Kidney (tissue), 14 donors: ENCODE measurements around the gene FAM13C. TPM values are rescaled to one million over a fixed set of nuclear protein-coding genes. Genes with fewer than 3 reads are reported as not detected.
A peak's percentile ranks its signal among the peaks of the same experiment; 100 is the strongest.

ENCODE experiments used
- DNase-seq, 5 donors: peaks; one replicate each; pipeline ENCODE4 v3.0.0-alpha.2; 2013 to 2020
- FAIRE-seq: peaks from 2 replicates; lab custom pipeline; 2012; peaks lifted over from hg19 to GRCh38; lab: Jason Lieb, UNC
- H3K27ac ChIP-seq, 2 donors: one replicate each; pipeline ENCODE4 v1.7.0; 2013; ENCODE audit warnings: low read depth in 2 of 2, low read length in 2 of 2, inconsistent platforms in 1 of 2
- H3K27me3 ChIP-seq: one replicate; pipeline ENCODE4 v1.7.1; 2013; ENCODE audit warnings: low read length, inconsistent platforms; ENCODE audit not compliant: control insufficient read depth, insufficient read depth
- H3K36me3 ChIP-seq, 3 donors: one replicate each; pipeline versions ENCODE4 v1.7.0 to v1.7.1; 2013; ENCODE audit warnings: low read length in 3 of 3, control low read depth in 1 of 3, inconsistent platforms in 1 of 3; ENCODE audit not compliant: insufficient read depth in 3 of 3, control insufficient read depth in 2 of 3
- H3K4me1 ChIP-seq, 3 donors: one replicate each; pipeline versions ENCODE4 v1.7.0 to v1.7.1; 2013; ENCODE audit warnings: low read length in 3 of 3, inconsistent platforms in 1 of 3, low read depth in 1 of 3; ENCODE audit not compliant: control insufficient read depth in 2 of 3, insufficient read depth in 2 of 3
- H3K4me3 ChIP-seq, 3 donors: one replicate each; pipeline versions ENCODE4 v1.7.0 to v1.8.1; 2013; ENCODE audit warnings: low read length in 3 of 3, control low read depth in 1 of 3, inconsistent platforms in 1 of 3
- H3K9ac ChIP-seq, 3 donors: one replicate each; pipeline versions ENCODE4 v1.7.0 to v1.7.1; 2013; ENCODE audit warnings: low read length in 3 of 3, control low read depth in 1 of 3, inconsistent platforms in 1 of 3
- H3K9me3 ChIP-seq, 3 donors: one replicate each; pipeline versions ENCODE4 v1.7.0 to v1.7.1; 2013; ENCODE audit warnings: low read length in 3 of 3, control low read depth in 1 of 3, inconsistent platforms in 1 of 3; ENCODE audit not compliant: control insufficient read depth in 2 of 3, insufficient read depth in 1 of 3
- CTCF ChIP-seq: IDR thresholded peaks from 3 replicates; pipeline ENCODE4 v1.5.1; 2012; ENCODE audit warnings: mild to moderate bottlenecking, moderate library complexity, borderline replicate concordance; ENCODE audit not compliant: insufficient read depth; ENCODE audit errors: extremely low read depth
- intact Hi-C: fragments of 100-400 bp; cut with DNase I; formaldehyde crosslinking; loops from one replicate; pipeline ENCODE4 v1.11.1; 2022
- polyA plus RNA-seq: library from polyadenylated mRNA; stranded (reverse); fragments of 350-450 nt; fragmentation: Illumina TruSeq; extraction: RNeasy Lipid Tissue Mini Kit (QIAGEN cat#74804); gene quantifications from one replicate; pipeline ENCODE4 v1.2.3, GENCODE V29; 2014; ENCODE audit warnings: low read depth, low replicate concordance; ENCODE audit not compliant: insufficient read depth
- total RNA-seq: library from RNA; stranded (reverse); fragmentation: NEBNext Ultra II Directional; extraction: Animal tissue kit (Norgen Biotek cat#: 25700); gene quantifications from one replicate; pipeline ENCODE4 v1.2.1, GENCODE V29; 2021
- donor health status: control.
- donor health status: control.
- donor health status: control.
- donor health status: control.
- donor health status: control.
- donor health status: DM: yes; HTN: yes; CAD: no.
- donor health status: Normal renal cell carcinoma (clear cell type).

Gene FAM13C
- total and polyA plus RNA-seq, 2 donors from 2014 or later, result 1.5 to 8.8 TPM

GRCh38 chr10:59388671-59388976, 26.3 kb upstream of the FAM13C start:
- H3K36me3 ChIP-seq, result no peaks in the 10 kb centered on the region
- no peaks in the 10 kb centered on the region for H3K27me3 ChIP-seq
- no peaks in the 10 kb centered on the region for H3K9me3 ChIP-seq
- no peak for TF ChIP-seq CTCF
- no peaks in the 10 kb centered on the region for H3K4me1 ChIP-seq
- H3K9ac ChIP-seq, result no peak overlapping the region
- H3K27ac ChIP-seq, result no peak overlapping the region
- FAIRE-seq (no peak), DNase-seq (no peak)
- H3K4me3 ChIP-seq, result no peak overlapping the region
- intact Hi-C loops, result no loop called here

GRCh38 chr10:59387951-59388670, 25.8 kb upstream of the FAM13C start:
- no peaks in the 10 kb centered on the region for H3K9me3 ChIP-seq
- H3K4me3 ChIP-seq, result no peak overlapping the region
- no peak overlapping the region for H3K27ac ChIP-seq
- FAIRE-seq (no peak), DNase-seq (no peak)
- H3K36me3 ChIP-seq, result no peaks in the 10 kb centered on the region
- H3K4me1 ChIP-seq, result no peaks in the 10 kb centered on the region
- H3K27me3 ChIP-seq, result no peaks in the 10 kb centered on the region
- intact Hi-C loops, result no loop called here
- no peak for TF ChIP-seq CTCF
- H3K9ac ChIP-seq, result no peak overlapping the region

- H3K27ac ChIP-seq, result no peak overlapping the region
- DNase-seq (no peak), FAIRE-seq (no peak)
- H3K4me3 ChIP-seq, result no peak overlapping the region
- no peak overlapping the region for H3K9ac ChIP-seq
- intact Hi-C loops, result no loop called here
- no peaks in the 10 kb centered on the region for H3K36me3 ChIP-seq
- no peaks in the 10 kb centered on the region for H3K27me3 ChIP-seq
- H3K4me1 ChIP-seq, result no peaks in the 10 kb centered on the region
- TF ChIP-seq CTCF, result no peak
- H3K9me3 ChIP-seq, result no peaks in the 10 kb centered on the region
These were observed 22.4 kb upstream of the FAM13C start for GRCh38 chr10:59384761-59385160.

GRCh38 chr10:59383908-59384307, 21.6 kb upstream of the FAM13C start:
- no peaks in the 10 kb centered on the region for H3K4me1 ChIP-seq
- no peak overlapping the region for H3K4me3 ChIP-seq
- intact Hi-C loops, result no loop called here
- H3K36me3 ChIP-seq, result no peaks in the 10 kb centered on the region
- peak overlapping the region in 1 of 2 donors; percentile 58 for H3K27ac ChIP-seq
- no peak overlapping the region for H3K9ac ChIP-seq
- no peak for FAIRE-seq
- DNase-seq, result no peak
- H3K27me3 ChIP-seq, result no peaks in the 10 kb centered on the region
- H3K9me3 ChIP-seq, result no peaks in the 10 kb centered on the region
- no peak for TF ChIP-seq CTCF
